Epithelial cell of esophagus (primary cell): ENCODE measurements around the gene FLNB.
A peak's percentile ranks its signal among the peaks of the same experiment; 100 is the strongest.

Source experiments
- DNase-seq: peaks from one replicate; pipeline ENCODE4 v3.0.0; 2010; ENCODE audit warnings: low read depth
- H3K4me3 ChIP-seq: 2 replicates; pipeline ENCODE4 v1.5.1; 2011; ENCODE audit warnings: mild to moderate bottlenecking, low read length, control low read depth
- TF ChIP-seq, protein P1 (sequence below): IDR thresholded peaks from 2 replicates; pipeline ENCODE4 v1.5.1; 2011; ENCODE audit warnings: low read depth, mild to moderate bottlenecking, low read length, control low read depth, inconsistent platforms; ENCODE audit not compliant: insufficient read depth; ENCODE audit errors: missing control alignments

Gene FLNB

DNA sequence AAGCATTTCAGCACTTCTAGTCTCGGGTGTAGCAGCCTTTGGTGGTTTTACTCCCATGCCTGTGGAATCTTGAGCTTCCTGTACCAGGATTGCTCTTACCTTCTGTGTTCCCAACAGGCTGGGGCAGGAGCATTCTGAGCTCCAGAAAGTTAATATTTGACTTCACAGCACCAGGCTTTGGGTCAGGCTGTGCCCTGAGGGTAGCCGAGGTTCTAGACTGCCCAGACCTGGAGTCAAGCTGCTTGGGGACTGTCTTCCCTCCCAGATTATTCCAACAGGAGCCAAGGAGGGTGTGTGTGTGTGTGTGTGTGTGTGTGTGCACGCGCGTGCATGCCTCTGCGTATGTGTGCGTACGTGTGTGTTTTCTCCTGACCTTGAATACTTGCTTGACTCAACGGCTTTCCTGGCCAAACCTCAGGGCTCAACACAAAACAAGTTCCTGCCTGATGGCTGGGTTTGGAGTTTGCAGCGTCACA is 94.8 kb downstream of the FLNB start:
- no peak overlapping the region for H3K4me3 ChIP-seq
- TF ChIP-seq, protein P1, sequence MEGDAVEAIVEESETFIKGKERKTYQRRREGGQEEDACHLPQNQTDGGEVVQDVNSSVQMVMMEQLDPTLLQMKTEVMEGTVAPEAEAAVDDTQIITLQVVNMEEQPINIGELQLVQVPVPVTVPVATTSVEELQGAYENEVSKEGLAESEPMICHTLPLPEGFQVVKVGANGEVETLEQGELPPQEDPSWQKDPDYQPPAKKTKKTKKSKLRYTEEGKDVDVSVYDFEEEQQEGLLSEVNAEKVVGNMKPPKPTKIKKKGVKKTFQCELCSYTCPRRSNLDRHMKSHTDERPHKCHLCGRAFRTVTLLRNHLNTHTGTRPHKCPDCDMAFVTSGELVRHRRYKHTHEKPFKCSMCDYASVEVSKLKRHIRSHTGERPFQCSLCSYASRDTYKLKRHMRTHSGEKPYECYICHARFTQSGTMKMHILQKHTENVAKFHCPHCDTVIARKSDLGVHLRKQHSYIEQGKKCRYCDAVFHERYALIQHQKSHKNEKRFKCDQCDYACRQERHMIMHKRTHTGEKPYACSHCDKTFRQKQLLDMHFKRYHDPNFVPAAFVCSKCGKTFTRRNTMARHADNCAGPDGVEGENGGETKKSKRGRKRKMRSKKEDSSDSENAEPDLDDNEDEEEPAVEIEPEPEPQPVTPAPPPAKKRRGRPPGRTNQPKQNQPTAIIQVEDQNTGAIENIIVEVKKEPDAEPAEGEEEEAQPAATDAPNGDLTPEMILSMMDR, result no peak
- DNase-seq, result peak; percentile 90

DNA sequence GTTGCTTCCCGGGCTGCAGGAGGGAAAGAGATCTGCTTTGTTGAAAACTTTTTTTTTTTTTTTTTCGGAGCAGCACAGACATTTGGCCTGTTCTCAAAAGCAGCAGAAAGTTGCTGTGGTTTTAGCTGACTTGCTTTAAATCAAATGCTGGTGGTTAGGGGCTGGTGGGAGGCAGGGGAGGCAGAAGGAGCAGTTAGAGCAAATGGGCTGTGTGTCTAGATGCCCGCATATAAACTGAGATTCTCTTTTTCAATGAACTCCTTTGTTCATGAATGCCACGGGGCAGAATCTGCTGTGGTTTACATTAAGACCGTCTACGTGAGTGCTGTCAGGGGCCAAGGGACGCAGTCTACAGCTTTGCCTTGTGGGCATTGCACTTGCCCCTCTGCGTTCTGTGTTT is 95.9 kb downstream of the FLNB start:
- DNase-seq, result no peak
- TF ChIP-seq, protein P1, result no peak
- no peak overlapping the region for H3K4me3 ChIP-seq

DNA sequence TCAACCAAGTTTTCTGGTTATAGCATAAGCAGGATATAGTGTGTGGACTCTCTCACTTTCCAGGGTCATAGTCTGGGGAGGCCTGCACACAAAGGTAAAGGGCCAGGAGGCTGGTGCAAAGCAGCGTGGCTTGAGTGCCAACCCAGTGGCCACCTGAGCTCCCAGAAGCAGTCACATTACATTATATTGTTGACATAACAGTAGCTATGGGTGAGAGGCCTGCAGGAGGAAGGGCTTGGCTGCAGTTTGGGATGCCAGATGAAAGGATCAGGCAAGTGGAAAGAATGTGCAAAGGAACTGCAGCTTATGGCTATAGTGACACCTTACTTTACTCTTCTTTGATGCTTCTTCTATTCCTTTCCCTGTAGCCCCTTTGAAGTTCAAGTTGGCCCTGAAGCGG is 96.5 kb downstream of the FLNB start:
- TF ChIP-seq, protein P1, result no peak
- no peak for DNase-seq
- no peak overlapping the region for H3K4me3 ChIP-seq

DNA sequence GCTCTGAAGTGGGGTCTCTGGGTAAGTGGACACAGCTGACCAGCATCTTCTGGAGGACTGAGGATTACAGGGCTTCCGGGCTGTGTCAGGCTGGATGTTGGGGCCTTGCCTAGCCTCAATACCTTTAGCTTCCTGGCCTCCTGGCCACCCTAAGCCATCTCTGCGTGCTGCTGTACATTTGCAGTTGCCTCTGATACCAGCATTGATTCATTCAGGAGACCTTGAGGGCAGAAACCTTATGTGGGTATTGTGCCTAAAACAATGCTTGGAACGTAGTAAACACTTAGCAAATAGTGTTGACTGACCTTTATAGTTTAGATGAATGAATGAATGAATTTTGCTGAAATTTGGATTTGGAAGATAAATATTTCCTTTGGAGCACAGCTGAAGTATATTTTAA is 97.0 kb downstream of the FLNB start:
- no peak for DNase-seq
- H3K4me3 ChIP-seq, result no peak overlapping the region
- TF ChIP-seq, protein P1, result no peak

DNA sequence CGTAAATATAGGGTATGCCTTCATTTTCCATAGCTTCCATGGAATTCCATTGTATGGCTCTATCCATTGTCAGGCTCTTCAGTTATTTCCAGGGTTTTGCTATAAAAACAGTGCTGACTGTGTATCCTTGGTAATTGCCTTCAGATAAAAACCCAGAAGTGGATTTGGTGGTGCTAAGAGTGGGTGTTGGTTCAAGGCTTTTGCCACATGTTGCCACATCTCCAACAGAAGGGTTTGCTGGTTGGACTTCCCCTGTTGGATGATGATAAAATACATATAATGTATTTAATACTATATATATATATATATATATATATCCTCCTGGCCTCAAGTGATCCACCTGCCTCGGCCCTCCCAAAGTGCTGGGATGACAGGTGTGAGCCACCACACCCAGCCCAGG is 97.8 kb downstream of the FLNB start:
- H3K4me3 ChIP-seq, result no peak overlapping the region
- no peak for DNase-seq
- TF ChIP-seq, protein P1, result no peak

DNA sequence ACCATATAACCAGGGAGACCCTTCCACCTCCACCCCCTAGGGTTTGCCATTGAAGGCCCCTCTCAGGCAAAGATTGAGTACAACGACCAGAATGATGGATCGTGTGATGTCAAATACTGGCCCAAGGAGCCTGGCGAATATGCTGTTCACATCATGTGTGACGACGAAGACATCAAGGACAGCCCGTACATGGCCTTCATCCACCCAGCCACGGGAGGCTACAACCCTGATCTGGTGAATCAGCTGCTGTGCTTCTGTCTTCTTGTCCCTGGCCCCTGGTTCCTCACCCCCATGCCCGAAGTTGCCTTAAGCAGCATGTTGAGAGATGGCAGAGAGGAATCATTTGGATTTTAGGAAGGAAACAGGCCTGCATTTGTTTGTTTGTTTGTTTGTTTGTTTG is 98.4 kb downstream of the FLNB start:
- H3K4me3 ChIP-seq, result no peak overlapping the region
- no peak for DNase-seq
- TF ChIP-seq, protein P1, result no peak

DNA sequence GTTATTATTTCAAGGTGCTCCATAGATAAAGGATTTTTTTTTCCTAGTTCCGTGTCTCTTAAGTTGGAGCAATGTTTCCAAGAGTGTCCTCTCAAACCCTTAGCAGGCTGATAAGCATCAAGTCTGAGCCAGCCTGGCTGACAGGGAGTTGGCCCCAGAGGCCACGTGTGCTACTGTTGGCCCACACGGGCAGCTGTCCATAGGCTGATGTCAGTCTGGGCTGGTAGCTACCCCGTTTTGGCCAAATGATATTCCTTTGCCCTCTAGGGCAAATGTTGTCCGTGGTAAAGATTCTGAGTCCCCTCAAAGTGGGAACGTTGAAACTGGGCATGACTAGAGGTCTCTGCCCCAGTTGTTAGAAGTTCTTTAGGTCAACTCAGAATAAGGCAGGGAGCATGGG is 99.4 kb downstream of the FLNB start:
- TF ChIP-seq, protein P1, result no peak
- no peak overlapping the region for H3K4me3 ChIP-seq
- no peak for DNase-seq
